SIG-M5 treated with dmso at 0.1 percent for 504 hours (cell line): ENCODE measurements around the gene FOXA2.
"Not testable (repeated sequence)": the region's sequence is repeated elsewhere in the genome, so short reads cannot be mapped to it uniquely, and the experiment has no call there.

ENCODE experiments used
- DNase-seq: peaks from one replicate; lab custom pipeline; 2025; ENCODE audit not compliant: unreplicated experiment; lab: John Stamatoyannopoulos, UW

Gene FOXA2

GRCh38 chr20:22569353-22569752 is 15.0 kb downstream of the FOXA2 start:
- DNase-seq = no peak

- no peak for DNase-seq
Observed at GRCh38 chr20:22568872-22569344, 15.5 kb downstream of the FOXA2 start.

GRCh38 chr20:22567944-22568871 is 16.2 kb downstream of the FOXA2 start:
- no peak for DNase-seq

GRCh38 chr20:22566876-22567658 is 17.3 kb downstream of the FOXA2 start:
- DNase-seq = no peak

- DNase-seq = no peak
Observed at GRCh38 chr20:22563062-22563965, 21.1 kb downstream of the FOXA2 start.

GRCh38 chr20:22562620-22563019 is 21.8 kb downstream of the FOXA2 start:
- DNase-seq = no peak

- no peak for DNase-seq
Observed at GRCh38 chr20:22561965-22562577, 22.3 kb downstream of the FOXA2 start.

- DNase-seq = no peak
Observed at GRCh38 chr20:22560817-22561216, 23.6 kb downstream of the FOXA2 start.

- DNase-seq = no peak
Observed at GRCh38 chr20:22559711-22560318, 24.6 kb downstream of the FOXA2 start.

- DNase-seq = no peak
Observed at GRCh38 chr20:22557403-22558276, 26.7 kb downstream of the FOXA2 start.

GRCh38 chr20:22556565-22557056 is 27.8 kb downstream of the FOXA2 start:
- no peak for DNase-seq

- DNase-seq = no peak
Observed at GRCh38 chr20:22555791-22556564, 28.4 kb downstream of the FOXA2 start.

GRCh38 chr20:22554391-22554790 is 30.0 kb downstream of the FOXA2 start:
- DNase-seq = no peak

GRCh38 chr20:22550514-22550913 is 33.9 kb downstream of the FOXA2 start:
- DNase-seq = not testable (repeated sequence)

GRCh38 chr20:22548040-22548439 is 36.3 kb downstream of the FOXA2 start:
- DNase-seq = no peak

- no peak for DNase-seq
Observed at GRCh38 chr20:22546344-22546743, 38.0 kb downstream of the FOXA2 start.

GRCh38 chr20:22545045-22545444 is 39.3 kb downstream of the FOXA2 start:
- no peak for DNase-seq

- DNase-seq = no peak
Observed at GRCh38 chr20:22544462-22544861, 39.9 kb downstream of the FOXA2 start.
